Psoas muscle (tissue), 8 donors: ENCODE data around the gene HDLBP. TPM values are rescaled to one million over a fixed set of nuclear protein-coding genes. Genes with fewer than 3 reads are reported as not detected.

Experiments
- ATAC-seq, 4 donors: fragments of 200-7000 bp; cut with Tn5 transposase; one replicate each; pipeline ENCODE4 v1.9.1; 2020; ENCODE audit warnings: moderate library complexity in 3 of 4, mild to moderate bottlenecking in 2 of 4
- DNase-seq, 2 donors: peaks; one replicate each; pipeline ENCODE4 v3.0.0-alpha.2; 2020
- H3K27ac ChIP-seq: fragments of 200-600 bp; one replicate; pipeline ENCODE4 v1.8.0; 2022
- H3K27me3 ChIP-seq, 3 donors: fragments of 200-600 bp in 1 of 3; one replicate each; pipeline versions ENCODE4 v1.6.1 to v1.8.0; 2013 to 2022; ENCODE audit warnings: low read length in 2 of 3, mild to moderate bottlenecking in 2 of 3, moderate library complexity in 1 of 3; ENCODE audit not compliant: insufficient read depth in 3 of 3
- H3K36me3 ChIP-seq, 2 donors: fragments of 200-600 bp in 1 of 2; one replicate each; pipeline versions ENCODE4 v1.6.1 to v1.8.0; 2013 to 2022; ENCODE audit warnings: low read depth in 1 of 2, mild to moderate bottlenecking in 1 of 2, moderate library complexity in 1 of 2; ENCODE audit not compliant: insufficient read depth in 1 of 2
- H3K4me1 ChIP-seq: fragments of 200-600 bp; one replicate; pipeline ENCODE4 v1.8.0; 2022
- H3K4me3 ChIP-seq: fragments of 200-600 bp; one replicate; pipeline ENCODE4 v1.8.0; 2022; ENCODE audit warnings: mild to moderate bottlenecking
- H3K9me3 ChIP-seq: fragments of 200-600 bp; one replicate; pipeline ENCODE4 v1.8.0; 2022
- CTCF ChIP-seq: fragments of 200-600 bp; IDR thresholded peaks from one replicate; pipeline ENCODE4 v1.8.0; 2022; ENCODE audit warnings: antibody characterized with exemption
- WGBS, 3 donors: extraction: QIAGEN DNeasy Blood & Tissue Kit; methylation state at CpG; one replicate each; pipeline versions ENCODE4 v1.1.6 to v1.1.7; 2013; 5-methylcytosine and 5-hydroxymethylcytosine counted together
- intact Hi-C, 2 donors: fragments of 100-400 bp; cut with DNase I; formaldehyde crosslinking; loops; one replicate each; pipeline versions ENCODE4 v1.11.0 to v1.14.2; 2022
- polyA plus RNA-seq, 3 donors: library from polyadenylated mRNA; stranded (reverse); fragments of 200-250 nt; gene quantifications; one replicate each; pipeline ENCODE4 v1.2.3, GENCODE V29; 2013
- total RNA-seq, 4 donors: library from RNA; stranded (reverse); fragmentation: NEBNext Ultra II Directional in 2 of 4; extraction: Animal tissue kit (Norgen Biotek cat#: 25700) in 2 of 4; gene quantifications; one replicate each; pipeline versions ENCODE4 v1.2.1 to v1.2.4, GENCODE V29; 2021 to 2023
- donor health status: healthy with polysubstance abuse.
- donor health status: DM: no; HTN: no; CAD: no; lungs with moderate emphysema.
- donor health status: Bipolar disorder and iron deficiency.
- donor health status: healthy.
- donor health status: DM: yes; HTN: yes; CAD: no.
- donor health status: DM: no; HTN: no; CAD: no.
- donor health status: DM: no; HTN: no; CAD: no.
- donor health status: DM: yes; HTN: yes; CAD: no.

HDLBP gene
- total and polyA plus RNA-seq, 7 donors = 264 to 526 (median 421) TPM

DNA sequence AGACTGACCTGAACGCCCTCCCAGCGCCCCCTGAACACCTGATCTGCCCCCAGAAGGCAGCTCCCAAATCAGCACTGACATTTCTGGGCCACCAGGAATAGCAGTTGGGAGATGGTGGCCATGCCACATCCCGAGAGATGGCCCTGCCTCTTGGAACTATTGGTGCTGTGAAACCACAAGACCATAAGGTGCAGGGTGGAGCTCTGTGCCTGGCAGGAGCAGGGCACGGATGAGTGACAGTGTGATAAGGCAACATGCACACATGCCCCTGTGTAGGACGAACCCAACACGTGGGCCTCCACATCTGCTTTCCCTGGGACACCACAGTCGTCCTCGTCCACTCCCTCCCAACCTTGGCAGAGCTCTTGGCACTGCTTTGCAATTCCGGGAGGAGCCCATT is 100.1 kb downstream of the HDLBP start:
- intact Hi-C loops = loop anchor here in 1 of 2 donors (5.0 kb wide), 1 partner anchor 113 kb away; the partner anchor contains the start of gene MTERF4
- ATAC-seq (no peak), DNase-seq (no peak)
- TF ChIP-seq CTCF = no peak
- H3K36me3 ChIP-seq = no peaks in the 10 kb centered on the region
- H3K27ac ChIP-seq = no peak overlapping the region
- peaks cover 7% of the 10 kb centered on the region for H3K4me1 ChIP-seq
- no peaks in the 10 kb centered on the region for H3K27me3 ChIP-seq
- WGBS, 3 donors = 44 to 63% (median 59%) methylated on average over 9 of the region's 9 CpGs
- H3K9me3 ChIP-seq = no peaks in the 10 kb centered on the region
- no peak overlapping the region for H3K4me3 ChIP-seq

DNA sequence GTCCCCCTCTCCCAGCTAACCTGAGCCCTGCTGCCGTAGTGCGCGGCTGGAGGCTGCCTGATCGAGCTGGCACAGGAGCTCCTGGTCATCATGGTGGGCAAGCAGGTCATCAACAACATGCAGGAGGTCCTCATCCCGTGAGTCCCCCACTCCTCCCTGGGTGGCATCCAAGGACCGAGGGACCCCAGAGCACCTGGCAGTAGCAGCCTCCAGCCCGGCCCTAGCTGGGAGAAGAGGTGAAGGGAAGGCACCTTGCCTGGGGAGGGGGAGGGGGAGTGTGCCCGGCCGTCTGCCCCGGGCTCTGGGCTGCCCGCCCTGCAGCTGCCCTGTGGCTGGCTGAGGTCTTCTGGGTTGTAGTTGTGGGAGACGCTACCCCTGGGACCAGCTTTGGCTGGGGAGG is 100.7 kb downstream of the HDLBP start:
- DNase-seq (no peak), ATAC-seq (no peak)
- 67 to 74% (median 70%) methylated on average over 8 to 12 of the region's 12 CpGs for WGBS, 3 donors
- intact Hi-C loops = loop anchor here in 1 of 2 donors (5.0 kb wide), 1 partner anchor 112 kb away; the partner anchor contains the start of gene MTERF4
- Histone ChIP-seq H3K27me3 (no peaks in the 10 kb centered on the region), H3K9me3 (no peaks in the 10 kb centered on the region), H3K27ac (no peak overlapping the region), H3K4me3 (no peak overlapping the region), H3K36me3 (no peaks in the 10 kb centered on the region), H3K4me1 (peaks cover 7% of the 10 kb centered on the region)
- TF ChIP-seq CTCF = no peak

DNA sequence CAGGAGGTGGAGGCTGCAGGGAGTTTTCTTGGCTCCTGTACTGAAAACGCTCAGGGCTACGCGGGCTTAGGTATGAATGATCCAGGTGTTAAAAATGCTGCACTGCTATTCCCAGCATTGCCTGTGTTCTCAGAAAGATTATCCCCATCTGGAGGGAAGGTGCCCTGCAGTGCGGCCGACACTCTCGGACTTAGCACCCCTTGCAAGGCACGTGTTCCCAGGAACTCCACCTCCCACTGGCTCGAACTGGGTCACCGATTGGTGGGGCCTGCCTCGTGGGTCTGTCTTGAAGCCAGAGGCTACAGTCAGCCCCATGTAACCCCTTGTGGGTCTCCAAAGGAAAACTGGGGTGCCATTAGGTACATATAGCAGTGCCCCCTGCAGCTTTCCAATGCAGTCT is 101.3 kb downstream of the HDLBP start:
- no peak for TF ChIP-seq CTCF
- intact Hi-C loops = no loop called here
- 51 to 56% (median 55%) methylated on average over 10 of the region's 10 CpGs for WGBS, 3 donors

DNA sequence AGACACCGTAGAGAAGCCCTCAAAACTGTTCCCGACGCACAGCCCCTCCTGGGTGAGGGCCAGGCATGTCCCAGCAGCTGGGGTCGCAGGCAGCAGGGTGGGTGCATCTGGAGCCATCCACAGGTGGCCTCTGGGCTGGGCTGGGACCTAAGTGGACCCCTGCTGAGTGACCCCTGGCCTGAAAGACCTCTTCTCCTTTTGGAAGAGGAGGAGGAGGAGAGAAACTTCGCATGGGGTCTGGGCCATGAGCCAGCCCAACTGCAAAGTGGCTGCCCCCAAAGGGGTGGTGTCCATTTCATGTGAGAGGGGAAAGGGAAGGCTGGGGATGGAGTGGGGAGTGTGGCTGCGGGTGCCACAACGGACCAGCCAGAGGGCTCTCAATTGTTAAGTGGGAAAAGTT is 101.9 kb downstream of the HDLBP start:
- ATAC-seq (no peak), DNase-seq (no peak)
- H3K27me3 ChIP-seq = no peaks in the 10 kb centered on the region
- no peaks in the 10 kb centered on the region for H3K36me3 ChIP-seq
- no peak for TF ChIP-seq CTCF
- no peak overlapping the region for H3K4me3 ChIP-seq
- intact Hi-C loops = no loop called here
- H3K9me3 ChIP-seq = no peaks in the 10 kb centered on the region
- 26 to 40% (median 32%) methylated on average over 7 of the region's 7 CpGs for WGBS, 3 donors
- H3K27ac ChIP-seq = no peak overlapping the region
- peaks cover 2% of the 10 kb centered on the region for H3K4me1 ChIP-seq

More for the DNA sequence above, 101.3 kb downstream of the HDLBP start:
- Histone ChIP-seq H3K4me1 (peaks cover 7% of the 10 kb centered on the region), H3K9me3 (no peaks in the 10 kb centered on the region), H3K4me3 (no peak overlapping the region), H3K27me3 (no peaks in the 10 kb centered on the region), H3K36me3 (no peaks in the 10 kb centered on the region), H3K27ac (no peak overlapping the region)
- ATAC-seq (no peak), DNase-seq (no peak)

GRCh38 chr2:241213041-241213440 is 102.4 kb downstream of the HDLBP start:
- Histone ChIP-seq H3K4me1 (no peaks in the 10 kb centered on the region), H3K4me3 (no peak overlapping the region), H3K9me3 (no peaks in the 10 kb centered on the region), H3K27ac (no peak overlapping the region), H3K36me3 (no peaks in the 10 kb centered on the region), H3K27me3 (no peaks in the 10 kb centered on the region)
- 37 to 55% (median 40%) methylated on average over 12 to 13 of the region's 13 CpGs for WGBS, 3 donors
- no peak for ATAC-seq
- no peak for DNase-seq
- intact Hi-C loops = no loop called here
- TF ChIP-seq CTCF = no peak
